GM18858 (cell line): ENCODE data around the gene HOTAIR.

Experiments
- ATAC-seq: cut with Tn5 transposase; IDR thresholded peaks from one replicate; pipeline ENCODE4 v1.9.1; 2021; ENCODE audit not compliant: unreplicated experiment

The HOTAIR gene

GRCh38 chr12:53976172-53976822 lies 1.5 kb upstream of the HOTAIR start:
- no peak for ATAC-seq

GRCh38 chr12:53975479-53976152 lies 862 bp upstream of the HOTAIR start:
- ATAC-seq = no peak

GRCh38 chr12:53975064-53975471 lies 314 bp upstream of the HOTAIR start:
- ATAC-seq = no peak

GRCh38 chr12:53973236-53974042 lies 1.3 kb downstream of the HOTAIR start:
- no peak for ATAC-seq

- ATAC-seq = no peak
These were observed 2.0 kb downstream of the HOTAIR start, which contains the start of gene HOXC11 for GRCh38 chr12:53972722-53973235. Gene HOXC11 (plus strand): TSS chr12:53973126. CDS start chr12:53973242, 116 bp downstream.

GRCh38 chr12:53972152-53972702 lies 2.5 kb downstream of the HOTAIR start:
- ATAC-seq = no peak

GRCh38 chr12:53971686-53972085 lies 3.1 kb downstream of the HOTAIR start:
- ATAC-seq = no peak

- ATAC-seq = no peak
These were observed 3.6 kb downstream of the HOTAIR start for GRCh38 chr12:53971129-53971528.

- no peak for ATAC-seq
These were observed 4.3 kb downstream of the HOTAIR start for GRCh38 chr12:53970451-53970850.

- ATAC-seq = no peak
These were observed 5.0 kb downstream of the HOTAIR start for GRCh38 chr12:53969588-53970259.

GRCh38 chr12:53968214-53969127 lies 6.3 kb downstream of the HOTAIR start:
- no peak for ATAC-seq

- no peak for ATAC-seq
These were observed 7.3 kb downstream of the HOTAIR start for GRCh38 chr12:53967421-53967925.

- ATAC-seq = no peak
These were observed 8.2 kb downstream of the HOTAIR start for GRCh38 chr12:53966385-53967133.

- ATAC-seq = no peak
These were observed 8.7 kb downstream of the HOTAIR start for GRCh38 chr12:53966085-53966384.

- ATAC-seq = no peak
These were observed 9.3 kb downstream of the HOTAIR start for GRCh38 chr12:53965281-53966084.

GRCh38 chr12:53964315-53964713 lies 10.4 kb downstream of the HOTAIR start:
- ATAC-seq = no peak

- no peak for ATAC-seq
These were observed 11.1 kb downstream of the HOTAIR start for GRCh38 chr12:53963434-53964314.
